HepG2 (cell line): ENCODE data around the gene RFC2. TPM values are rescaled to one million over a fixed set of nuclear protein-coding genes. Genes with fewer than 3 reads are reported as not detected.

Experiments
- ARID3A ChIP-seq: IDR thresholded peaks from 2 replicates; pipeline ENCODE4 v1.6.1; 2012; ENCODE audit warnings: low read depth, low read length, improper control_type of control experiment
- DNMT3B ChIP-seq: conservative IDR thresholded peaks from 2 replicates; pipeline ENCODE4 v1.6.1; 2016; ENCODE audit warnings: missing biosample characterization, control low read depth
- FOSL1 ChIP-seq: sonication (generic); formaldehyde crosslinking; IDR thresholded peaks from 2 replicates; pipeline ENCODE4 v1.9.0; 2021; ENCODE audit warnings: missing genetic modification reagents, borderline replicate concordance
- MED1 ChIP-seq: sonication (generic); formaldehyde crosslinking; IDR thresholded peaks from 2 replicates; pipeline ENCODE4 v1.4.0; 2020; ENCODE audit warnings: missing genetic modification reagents
- MTF1 ChIP-seq: sonication (generic); formaldehyde crosslinking; IDR thresholded peaks from 2 replicates; pipeline ENCODE4 v1.5.0; 2020; ENCODE audit warnings: missing genetic modification reagents
- POLR2A ChIP-seq, 2 experiments: IDR thresholded peaks; 2 replicates each; pipeline ENCODE4 v1.6.1; 2011; ENCODE audit warnings: low read depth in 2 of 2, low read length in 2 of 2, mild to moderate bottlenecking in 1 of 2, moderate library complexity in 1 of 2; ENCODE audit not compliant: insufficient read depth in 1 of 2
- RAD21 ChIP-seq: fragments of 450-650 bp; formaldehyde crosslinking; IDR thresholded peaks from 2 replicates; pipeline ENCODE4 v1.5.0; 2020; ENCODE audit warnings: mild to moderate bottlenecking
- RBFOX2 ChIP-seq: fragments of 200-400 bp; formaldehyde crosslinking; IDR thresholded peaks from 2 replicates; pipeline ENCODE4 v1.6.1; 2017; ENCODE audit warnings: low read depth, mild to moderate bottlenecking, low read length
- SMC3 ChIP-seq: IDR thresholded peaks from 2 replicates; pipeline ENCODE4 v1.6.1; 2011; ENCODE audit warnings: low read length, improper control_type of control experiment
- ZBTB26 ChIP-seq: IDR thresholded peaks from 2 replicates; pipeline ENCODE4 v1.6.1; 2016; ENCODE audit warnings: missing compliant biosample characterization, missing genetic modification reagents, borderline replicate concordance
- ZBTB34 ChIP-seq: sonication (generic); formaldehyde crosslinking; IDR thresholded peaks from 2 replicates; pipeline ENCODE4 v1.8.0; 2022; ENCODE audit warnings: mild to moderate bottlenecking, missing genetic modification reagents
- ZKSCAN8 ChIP-seq: IDR thresholded peaks from 2 replicates; pipeline ENCODE4 v1.6.1; 2016; ENCODE audit warnings: borderline replicate concordance, missing genetic modification reagents, missing compliant biosample characterization
- polyA plus RNA-seq, 8 experiments: library from polyadenylated mRNA; depleted of rRNA in 3 of 8; stranded (reverse) in 7 of 8; unstranded in 1 of 8; fragments of >200 nt; fragmentation: Illumina TruSeq in 4 of 8; extraction: Trizol in 4 of 8; gene quantifications; 2 replicates each; pipeline versions ENCODE4 v1.2.1 to v1.2.3, GENCODE V29; 2011 to 2016; ENCODE audit warnings: low read depth in 4 of 8, missing spikeins in 1 of 8, mixed read lengths in 1 of 8; ENCODE audit not compliant: insufficient read depth in 1 of 8
- total RNA-seq, 5 experiments: library from RNA; depleted of rRNA; stranded (reverse); fragments of >200 nt; fragmentation: Illumina TruSeq; extraction: Trizol; gene quantifications; 2 replicates each; pipeline ENCODE4 v1.2.3, GENCODE V29; 2016; ENCODE audit warnings: low read depth in 1 of 5

Gene RFC2
- total and polyA plus RNA-seq, 2 of the 13 experiments (the other 11 are each of a cell fraction or from before 2014, with no cell fraction given) = 14.6 to 43.5 TPM

GRCh38 chr7:74183653-74184450, 70.3 kb downstream of the RFC2 start (continued):
- no peak for TF ChIP-seq MTF1 (CRISPR knock-in tag)
- 0 out of 2 replicates have a peak, but pooled peaks have one; percentile 11 for TF ChIP-seq ARID3A
- no peak for TF ChIP-seq MED1
- 0 out of 2 replicates have a peak, but pooled peaks have one; percentile 31 for TF ChIP-seq ZKSCAN8 (CRISPR knock-in tag)
- TF ChIP-seq RBFOX2 = 0 out of 2 replicates have a peak, but pooled peaks have one; percentile 31
- no peak for TF ChIP-seq ZBTB34 (CRISPR knock-in tag)
- peak in 1 of 2 experiments; percentile 19; a peak in 1 of 4 replicates for TF ChIP-seq POLR2A (IDR thresholded peaks at IDR 0.05; ENCODE audit: insufficient read depth in 1 of 2, low read depth in 2 of 2, low read length in 2 of 2)
- TF ChIP-seq DNMT3B (CRISPR knock-in tag) = no peak
- peak; percentile 21; the same call in 1 of the 2 replicates for TF ChIP-seq RAD21 (CRISPR knock-in tag)
- TF ChIP-seq FOSL1 (CRISPR knock-in tag) = no peak
- TF ChIP-seq SMC3 = peak; percentile 46; the same call in 1 of the 2 replicates
- TF ChIP-seq ZBTB26 (CRISPR knock-in tag) = no peak
